ENCODE measurements around the gene TNFSF13.

Gene TNFSF13

DNA sequence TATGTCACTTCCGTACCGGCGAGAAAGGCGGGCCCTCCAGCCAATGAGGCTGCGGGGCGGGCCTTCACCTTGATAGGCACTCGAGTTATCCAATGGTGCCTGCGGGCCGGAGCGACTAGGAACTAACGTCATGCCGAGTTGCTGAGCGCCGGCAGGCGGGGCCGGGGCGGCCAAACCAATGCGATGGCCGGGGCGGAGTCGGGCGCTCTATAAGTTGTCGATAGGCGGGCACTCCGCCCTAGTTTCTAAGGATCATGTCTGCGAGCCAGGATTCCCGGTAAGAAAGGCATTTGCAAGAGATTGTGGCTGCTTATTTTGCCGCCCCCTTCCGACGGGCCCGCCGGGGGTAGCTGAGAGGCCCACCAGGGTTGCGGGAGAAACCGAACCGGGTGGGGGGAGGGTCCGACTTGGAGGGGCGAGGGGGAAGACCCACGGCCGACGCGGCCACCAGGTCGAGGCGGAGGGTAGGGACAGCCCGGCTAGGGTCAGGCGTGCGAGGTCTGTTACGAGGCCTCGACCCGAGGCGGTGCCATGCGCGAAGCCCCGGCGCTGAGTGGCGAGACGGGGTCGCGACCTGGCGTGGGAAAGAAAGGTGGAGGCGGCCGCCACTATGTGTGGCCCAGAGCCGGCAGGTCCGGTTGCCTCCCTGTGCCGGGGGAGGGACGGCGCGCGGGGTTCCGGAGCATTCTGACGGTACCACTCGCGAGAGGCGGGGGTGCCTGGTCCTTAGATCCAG lies 14.2 kb downstream of the TNFSF13 start:
- TF ChIP-seq EZH2phosphoT487 (IDR thresholded peaks at IDR 0.05; ENCODE audit: borderline replicate concordance, low read length) = no peak
- TF ChIP-seq, protein P1, sequence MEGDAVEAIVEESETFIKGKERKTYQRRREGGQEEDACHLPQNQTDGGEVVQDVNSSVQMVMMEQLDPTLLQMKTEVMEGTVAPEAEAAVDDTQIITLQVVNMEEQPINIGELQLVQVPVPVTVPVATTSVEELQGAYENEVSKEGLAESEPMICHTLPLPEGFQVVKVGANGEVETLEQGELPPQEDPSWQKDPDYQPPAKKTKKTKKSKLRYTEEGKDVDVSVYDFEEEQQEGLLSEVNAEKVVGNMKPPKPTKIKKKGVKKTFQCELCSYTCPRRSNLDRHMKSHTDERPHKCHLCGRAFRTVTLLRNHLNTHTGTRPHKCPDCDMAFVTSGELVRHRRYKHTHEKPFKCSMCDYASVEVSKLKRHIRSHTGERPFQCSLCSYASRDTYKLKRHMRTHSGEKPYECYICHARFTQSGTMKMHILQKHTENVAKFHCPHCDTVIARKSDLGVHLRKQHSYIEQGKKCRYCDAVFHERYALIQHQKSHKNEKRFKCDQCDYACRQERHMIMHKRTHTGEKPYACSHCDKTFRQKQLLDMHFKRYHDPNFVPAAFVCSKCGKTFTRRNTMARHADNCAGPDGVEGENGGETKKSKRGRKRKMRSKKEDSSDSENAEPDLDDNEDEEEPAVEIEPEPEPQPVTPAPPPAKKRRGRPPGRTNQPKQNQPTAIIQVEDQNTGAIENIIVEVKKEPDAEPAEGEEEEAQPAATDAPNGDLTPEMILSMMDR (IDR thresholded peaks at IDR 0.05; ENCODE audit: low read depth, low read length, poor library complexity, severe bottlenecking) = no peak
- no peaks in the 10 kb centered on the region for H3K9me2 ChIP-seq (replicated peaks; ENCODE audit: control insufficient read depth, low read length)
- peak overlapping the region; percentile 91 for H3K4me3 ChIP-seq (ENCODE audit: low read length)
- peaks cover 57% of the 10 kb centered on the region for H3K4me1 ChIP-seq (ENCODE audit: control insufficient read depth, low read length)
- H3K27ac ChIP-seq (ENCODE audit: low read depth, low read length) = peak overlapping the region; percentile 92
- no peaks in the 10 kb centered on the region for H3K27me3 ChIP-seq (ENCODE audit: control insufficient read depth, low read length)
- peak overlapping the region; percentile 98 for H3K4me2 ChIP-seq (ENCODE audit: low read length)
- no peaks in the 10 kb centered on the region for H3K9me3 ChIP-seq (ENCODE audit: control insufficient read depth, insufficient read depth, low read length)
- H4K20me1 ChIP-seq (ENCODE audit: control insufficient read depth, insufficient read depth, low read depth, low read length) = peaks cover 31% of the 10 kb centered on the region
- H3F3A ChIP-seq (ENCODE audit: control insufficient read depth, insufficient read depth) = peaks cover 63% of the 10 kb centered on the region
- H3K79me2 ChIP-seq (ENCODE audit: control insufficient read depth, low read length) = peaks cover 55% of the 10 kb centered on the region
- H3K36me3 ChIP-seq (ENCODE audit: control insufficient read depth, low read length) = peaks cover 86% of the 10 kb centered on the region

DNA sequence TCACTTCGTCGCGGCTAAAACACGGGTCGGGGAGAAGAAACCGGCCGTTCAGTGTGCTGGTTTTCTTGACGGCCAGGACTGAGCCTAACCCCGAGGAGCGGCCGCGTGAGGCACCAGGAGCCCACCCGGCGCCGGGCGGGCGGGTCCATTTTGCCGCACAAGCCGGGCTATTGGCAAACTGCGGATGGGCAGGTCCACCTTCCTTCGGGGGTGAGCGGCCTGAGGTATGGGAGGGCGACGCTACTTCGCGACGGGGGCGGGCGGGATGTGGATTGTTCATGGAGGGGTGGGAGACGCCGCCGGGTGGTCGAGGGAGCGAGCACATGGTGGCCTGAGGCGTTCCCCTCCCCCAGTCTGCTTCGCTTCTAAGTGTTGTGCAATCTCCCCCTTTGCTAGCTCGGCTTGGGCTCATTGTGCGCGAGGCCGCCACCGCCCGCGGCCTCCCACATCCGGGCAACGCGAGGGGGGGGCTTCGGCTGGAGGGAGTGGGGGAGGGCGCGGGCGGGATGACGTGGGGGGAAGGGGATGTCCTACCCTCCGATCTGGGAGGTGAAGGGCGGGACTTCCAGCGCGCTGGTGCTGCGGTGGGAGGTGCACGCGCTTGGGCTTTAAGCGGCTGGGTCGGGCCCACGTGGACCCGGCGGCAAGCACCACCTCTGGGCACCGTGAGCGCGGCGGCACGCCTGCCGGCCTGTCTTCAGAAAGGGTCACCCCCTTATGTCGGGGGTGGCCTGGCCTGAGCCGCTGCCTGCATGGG lies 15.0 kb downstream of the TNFSF13 start:
- Histone ChIP-seq H3K27me3 (ENCODE audit: control insufficient read depth, low read length) (no peaks in the 10 kb centered on the region), H4K20me1 (ENCODE audit: control insufficient read depth, insufficient read depth, low read depth, low read length) (peaks cover 31% of the 10 kb centered on the region), H3F3A (ENCODE audit: control insufficient read depth, insufficient read depth) (peaks cover 70% of the 10 kb centered on the region), H3K4me1 (ENCODE audit: control insufficient read depth, low read length) (peaks cover 64% of the 10 kb centered on the region), H3K79me2 (ENCODE audit: control insufficient read depth, low read length) (peaks cover 55% of the 10 kb centered on the region), H3K4me2 (ENCODE audit: low read length) (peak overlapping the region; percentile 98), H3K9me3 (ENCODE audit: control insufficient read depth, insufficient read depth, low read length) (no peaks in the 10 kb centered on the region), H3K9me2 (replicated peaks; ENCODE audit: control insufficient read depth, low read length) (no peaks in the 10 kb centered on the region), H3K36me3 (ENCODE audit: control insufficient read depth, low read length) (peaks cover 91% of the 10 kb centered on the region), H3K27ac (ENCODE audit: low read depth, low read length) (peak overlapping the region; percentile 92), H3K4me3 (ENCODE audit: low read length) (peak overlapping the region; percentile 91)
- TF ChIP-seq, protein P1 (IDR thresholded peaks at IDR 0.05; ENCODE audit: low read depth, low read length, poor library complexity, severe bottlenecking) = no peak

- H3K4me2 ChIP-seq (ENCODE audit: low read length) = peak overlapping the region; percentile 98
- H3K36me3 ChIP-seq (ENCODE audit: control insufficient read depth, low read length) = peaks cover 92% of the 10 kb centered on the region
- H3K79me2 ChIP-seq (ENCODE audit: control insufficient read depth, low read length) = peaks cover 51% of the 10 kb centered on the region
- no peaks in the 10 kb centered on the region for H3K27me3 ChIP-seq (ENCODE audit: control insufficient read depth, low read length)
- H3K4me1 ChIP-seq (ENCODE audit: control insufficient read depth, low read length) = peaks cover 73% of the 10 kb centered on the region
- no peaks in the 10 kb centered on the region for H3K9me2 ChIP-seq (replicated peaks; ENCODE audit: control insufficient read depth, low read length)
- peaks cover 31% of the 10 kb centered on the region for H4K20me1 ChIP-seq (ENCODE audit: control insufficient read depth, insufficient read depth, low read depth, low read length)
- TF ChIP-seq, protein P1 (IDR thresholded peaks at IDR 0.05; ENCODE audit: low read depth, low read length, poor library complexity, severe bottlenecking) = no peak
- no peak for TF ChIP-seq EZH2phosphoT487 (IDR thresholded peaks at IDR 0.05; ENCODE audit: borderline replicate concordance, low read length)
- H3F3A ChIP-seq (ENCODE audit: control insufficient read depth, insufficient read depth) = peaks cover 79% of the 10 kb centered on the region
- peak overlapping the region; percentile 92 for H3K27ac ChIP-seq (ENCODE audit: low read depth, low read length)
- H3K4me3 ChIP-seq (ENCODE audit: low read length) = peak overlapping the region; percentile 91
- H3K9me3 ChIP-seq (ENCODE audit: control insufficient read depth, insufficient read depth, low read length) = no peaks in the 10 kb centered on the region
These were observed 15.8 kb downstream of the TNFSF13 start for GRCh38 chr17:7574176-7574953.
